IMR-90 (cell line): ENCODE data around the gene DPP8.

Experiments
- BHLHE40 ChIP-seq: fragments of 150-350 bp; IDR thresholded peaks from 2 replicates; pipeline ENCODE4 v1.6.1; 2016; ENCODE audit warnings: mild to moderate bottlenecking, low read depth, low read length
- CEBPB ChIP-seq: IDR thresholded peaks from 2 replicates; pipeline ENCODE4 v1.6.1; 2012; ENCODE audit warnings: low read depth, low read length, improper control_type of control experiment
- CTCF ChIP-seq: conservative IDR thresholded peaks from 2 replicates; pipeline ENCODE4 v1.5.1; 2012; ENCODE audit warnings: mild to moderate bottlenecking, low read depth, low read length, improper control_type of control experiment
- ELK1 ChIP-seq: fragments of 150-350 bp; IDR thresholded peaks from 2 replicates; pipeline ENCODE4 v1.6.1; 2016; ENCODE audit warnings: low read depth, mild to moderate bottlenecking, low read length, moderate library complexity, borderline replicate concordance
- MAFK ChIP-seq: IDR thresholded peaks from 2 replicates; pipeline ENCODE4 v1.6.1; 2012; ENCODE audit warnings: low read depth, low read length, improper control_type of control experiment
- MAZ ChIP-seq: IDR thresholded peaks from 2 replicates; pipeline ENCODE4 v1.6.1; 2012; ENCODE audit warnings: low read depth, mild to moderate bottlenecking, low read length, improper control_type of control experiment, moderate library complexity, borderline replicate concordance
- NFE2L2 ChIP-seq: fragments of 150-350 bp; IDR thresholded peaks from 2 replicates; pipeline ENCODE4 v1.6.1; 2016; ENCODE audit warnings: low read depth, mild to moderate bottlenecking, low read length
- POLR2A ChIP-seq: IDR thresholded peaks from 2 replicates; pipeline ENCODE4 v1.6.1; 2012; ENCODE audit warnings: mild to moderate bottlenecking, low read depth, low read length
- RAD21 ChIP-seq: IDR thresholded peaks from 2 replicates; pipeline ENCODE4 v1.6.1; 2012; ENCODE audit warnings: low read length, improper control_type of control experiment
- RCOR1 ChIP-seq: IDR thresholded peaks from 2 replicates; pipeline ENCODE4 v1.6.1; 2012; ENCODE audit warnings: mild to moderate bottlenecking, low read length, improper control_type of control experiment; ENCODE audit not compliant: insufficient replicate concordance
- RFX5 ChIP-seq: IDR thresholded peaks from 2 replicates; pipeline ENCODE4 v1.8.0; 2012; ENCODE audit warnings: low read depth, mild to moderate bottlenecking, low read length, moderate library complexity
- SMC3 ChIP-seq: fragments of 150-350 bp; IDR thresholded peaks from 2 replicates; pipeline ENCODE4 v1.6.1; 2016; ENCODE audit warnings: low read depth, mild to moderate bottlenecking, antibody characterized with exemption, low read length, moderate library complexity
- USF2 ChIP-seq: fragments of 150-350 bp; IDR thresholded peaks from 2 replicates; pipeline ENCODE4 v1.6.1; 2017; ENCODE audit warnings: mild to moderate bottlenecking, antibody characterized with exemption, low read length, low read depth

- no peak for TF ChIP-seq CTCF
- no peak for TF ChIP-seq ELK1
- no peak for TF ChIP-seq RFX5
- TF ChIP-seq RAD21 = no peak
- no peak for TF ChIP-seq SMC3
- no peak for TF ChIP-seq POLR2A
- no peak for TF ChIP-seq USF2
- TF ChIP-seq NFE2L2 = no peak
- TF ChIP-seq RCOR1 = no peak
- no peak for TF ChIP-seq CEBPB
- no peak for TF ChIP-seq BHLHE40
- TF ChIP-seq MAZ = no peak
- no peak for TF ChIP-seq MAFK
Measured at GRCh38 chr15:65518633-65519285, 1.3 kb upstream of the DPP8 start.
